Measurements from ENCODE around the gene BICD1.

DNA sequence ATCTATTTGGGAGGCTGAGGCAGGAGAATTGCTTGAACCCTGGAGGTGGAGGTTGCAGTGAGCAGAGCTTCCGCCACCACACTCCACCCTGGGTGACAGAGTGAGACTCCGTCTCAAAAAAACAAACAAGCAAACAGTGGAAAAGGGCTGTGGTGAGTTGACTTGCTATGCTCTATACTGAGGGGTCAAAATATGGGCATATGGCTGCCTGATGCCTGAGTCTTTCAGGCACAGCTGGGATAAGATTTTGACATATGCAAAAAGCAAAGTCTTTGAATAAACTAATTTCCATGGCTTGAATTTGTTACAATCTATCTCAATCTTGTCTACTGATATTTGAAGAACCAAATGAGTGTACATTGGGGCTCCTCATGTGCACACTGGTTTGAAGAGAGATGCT is 40.4 kb upstream of the BICD1 start:
- TF ChIP-seq, protein P1, sequence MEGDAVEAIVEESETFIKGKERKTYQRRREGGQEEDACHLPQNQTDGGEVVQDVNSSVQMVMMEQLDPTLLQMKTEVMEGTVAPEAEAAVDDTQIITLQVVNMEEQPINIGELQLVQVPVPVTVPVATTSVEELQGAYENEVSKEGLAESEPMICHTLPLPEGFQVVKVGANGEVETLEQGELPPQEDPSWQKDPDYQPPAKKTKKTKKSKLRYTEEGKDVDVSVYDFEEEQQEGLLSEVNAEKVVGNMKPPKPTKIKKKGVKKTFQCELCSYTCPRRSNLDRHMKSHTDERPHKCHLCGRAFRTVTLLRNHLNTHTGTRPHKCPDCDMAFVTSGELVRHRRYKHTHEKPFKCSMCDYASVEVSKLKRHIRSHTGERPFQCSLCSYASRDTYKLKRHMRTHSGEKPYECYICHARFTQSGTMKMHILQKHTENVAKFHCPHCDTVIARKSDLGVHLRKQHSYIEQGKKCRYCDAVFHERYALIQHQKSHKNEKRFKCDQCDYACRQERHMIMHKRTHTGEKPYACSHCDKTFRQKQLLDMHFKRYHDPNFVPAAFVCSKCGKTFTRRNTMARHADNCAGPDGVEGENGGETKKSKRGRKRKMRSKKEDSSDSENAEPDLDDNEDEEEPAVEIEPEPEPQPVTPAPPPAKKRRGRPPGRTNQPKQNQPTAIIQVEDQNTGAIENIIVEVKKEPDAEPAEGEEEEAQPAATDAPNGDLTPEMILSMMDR (conservative IDR thresholded peaks at IDR 0.05; ENCODE audit: low read depth, low read length), result no peak
- TF ChIP-seq EZH2phosphoT487 (IDR thresholded peaks at IDR 0.05; ENCODE audit: borderline replicate concordance, low read length), result no peak
